K562 (cell line): ENCODE data around the gene GPR137C. TPM values are rescaled to one million over a fixed set of nuclear protein-coding genes. Genes with fewer than 3 reads are reported as not detected.

Experiments used
- ATAC-seq: fragments of 200-7000 bp; cut with Tn5 transposase; 3 replicates; pipeline ENCODE4 v1.9.1; 2020; ENCODE audit warnings: moderate library complexity
- BruUV-seq: library from RNA; stranded (reverse); fragments of 400-500 nt; replicated peaks from 2 replicates; lab custom pipeline; 2021; lab: Mats Ljungman, UMichigan
- CTCF ChIA-PET: fragments of 300-600 bp; formaldehyde crosslinking; extraction: SDS; loops from one replicate; lab custom pipeline; 2021; ENCODE audit warnings: low intra/inter-chr PET ratio; lab: Yijun Ruan, JAX
- POLR2A ChIA-PET: fragments of 300-600, 350-650 bp; sonication (Branson Sonifier 250); formaldehyde crosslinking; extraction: SDS; loops from one replicate; lab custom pipeline; 2021; ENCODE audit warnings: antibody characterized with exemption, inconsistent platforms; lab: Yijun Ruan, JAX
- DNase-seq, 4 experiments: peaks; one replicate each; pipeline versions ENCODE4 v3.0.0 to v3.0.0-alpha.2; 2011 to 2018; ENCODE audit warnings: low spot score in 3 of 4, mixed read lengths in 3 of 4; ENCODE audit errors: extremely low read depth in 1 of 4
- FAIRE-seq: peaks from 2 replicates; lab custom pipeline; 2011; peaks lifted over from hg19 to GRCh38; lab: Jason Lieb, UNC
- H2AFZ ChIP-seq: 2 replicates; pipeline ENCODE4 v1.6.0; 2011; ENCODE audit warnings: low read depth, low read length, control low read depth, inconsistent platforms
- H3K27ac ChIP-seq: fragments of 200-600 bp; 3 replicates; pipeline ENCODE4 v1.8.0; 2011; ENCODE audit warnings: low read depth, mild to moderate bottlenecking, control low read depth, inconsistent platforms, low read length, moderate library complexity, mixed read lengths; ENCODE audit errors: extremely low read depth
- H3K27me3 ChIP-seq, 2 experiments: fragments of 300-600 bp in 1 of 2; 2 replicates in 1 of 2; 3 replicates in 1 of 2; pipeline versions ENCODE4 v1.6.0 to v1.8.0; 2011; ENCODE audit warnings: inconsistent platforms in 2 of 2, low read length in 2 of 2, mild to moderate bottlenecking in 1 of 2, mixed read lengths in 1 of 2, moderate library complexity in 1 of 2; ENCODE audit not compliant: control insufficient read depth in 2 of 2, insufficient read depth in 2 of 2
- H3K36me3 ChIP-seq: fragments of 300-600 bp; 3 replicates; pipeline ENCODE4 v1.8.0; 2011; ENCODE audit warnings: mild to moderate bottlenecking, low read length, inconsistent platforms; ENCODE audit not compliant: control insufficient read depth, insufficient read depth
- H3K4me1 ChIP-seq, 2 experiments: fragments of 200-600 bp in 1 of 2; replicated peaks in 1 of 2; 2 replicates in 1 of 2; 3 replicates in 1 of 2; pipeline versions ENCODE4 v1.5.1 to v1.8.0; 2011; ENCODE audit warnings: inconsistent platforms in 2 of 2, low read length in 2 of 2, mild to moderate bottlenecking in 1 of 2, mixed read lengths in 1 of 2, moderate library complexity in 1 of 2; ENCODE audit not compliant: control insufficient read depth in 2 of 2, insufficient read depth in 2 of 2
- H3K4me2 ChIP-seq: 2 replicates; pipeline ENCODE4 v1.6.1; 2011; ENCODE audit warnings: low read length, control low read depth, inconsistent platforms, mixed read lengths; ENCODE audit not compliant: insufficient read depth
- H3K4me3 ChIP-seq: fragments of 200-600 bp; sonication (generic), shearing (Covaris generic); 2 replicates; pipeline ENCODE4 v1.5.1; 2016; ENCODE audit warnings: control low read depth, inconsistent platforms
- H3K79me2 ChIP-seq: fragments of 200-600 bp; 3 replicates; pipeline ENCODE4 v1.8.0; 2011; ENCODE audit warnings: low read length, inconsistent platforms; ENCODE audit not compliant: control insufficient read depth, insufficient read depth
- H3K9ac ChIP-seq, 2 experiments: 2 replicates each; pipeline versions ENCODE4 v1.6.0 to v1.6.1; 2011; ENCODE audit warnings: low read depth in 2 of 2, low read length in 2 of 2, control low read depth in 1 of 2, inconsistent platforms in 1 of 2, mild to moderate bottlenecking in 1 of 2, mixed read lengths in 1 of 2; ENCODE audit not compliant: insufficient read depth in 1 of 2
- H3K9me1 ChIP-seq: one replicate; pipeline ENCODE4 v1.6.0; 2011; ENCODE audit warnings: inconsistent platforms, mild to moderate bottlenecking, low read length, moderate library complexity; ENCODE audit not compliant: control insufficient read depth, insufficient read depth
- H3K9me3 ChIP-seq: replicated peaks from 2 replicates; pipeline ENCODE4 v1.5.1; 2011; ENCODE audit warnings: low read depth, low read length, inconsistent platforms; ENCODE audit not compliant: control insufficient read depth, insufficient read depth
- H4K20me1 ChIP-seq: replicated peaks from 2 replicates; pipeline ENCODE4 v1.6.1; 2011; ENCODE audit warnings: low read length, inconsistent platforms, mixed read lengths; ENCODE audit not compliant: control insufficient read depth, insufficient read depth
- COPS2 ChIP-seq: fragments of 450-650 bp; conservative IDR thresholded peaks from 2 replicates; pipeline ENCODE4 v1.6.1; 2016; ENCODE audit warnings: mild to moderate bottlenecking, moderate library complexity
- EP400 ChIP-seq: fragments of 450-650 bp; IDR thresholded peaks from 2 replicates; pipeline ENCODE4 v1.6.1; 2017; ENCODE audit warnings: antibody characterized with exemption, mild to moderate bottlenecking, moderate library complexity
- ESRRB ChIP-seq: fragments of 250-450 bp; sonication (Bioruptor Pico); IDR thresholded peaks from 2 replicates; pipeline ENCODE4 v1.5.0; 2020; ENCODE audit warnings: mild to moderate bottlenecking, moderate library complexity, borderline replicate concordance
- NONO ChIP-seq, 2 experiments: fragments of 200-400 bp in 1 of 2; fragments of 450-650 bp in 1 of 2; formaldehyde crosslinking in 1 of 2; IDR thresholded peaks; 2 replicates each; pipeline ENCODE4 v1.6.1; 2017; ENCODE audit warnings: low read depth in 2 of 2, mild to moderate bottlenecking in 2 of 2, moderate library complexity in 2 of 2, low read length in 1 of 2
- PHF20 ChIP-seq: fragments of 450-650 bp; IDR thresholded peaks from 2 replicates; pipeline ENCODE4 v1.6.1; 2018; ENCODE audit not compliant: partially characterized antibody
- PHF8 ChIP-seq: fragments of 200-600 bp; sonication (generic); IDR thresholded peaks from 2 replicates; pipeline ENCODE4 v1.6.1; 2012; ENCODE audit warnings: mixed run types, mild to moderate bottlenecking, inconsistent platforms, low read length, moderate library complexity, borderline replicate concordance
- ZC3H8 ChIP-seq: fragments of 450-650 bp; IDR thresholded peaks from 2 replicates; pipeline ENCODE4 v1.6.1; 2017
- ZNF12 ChIP-seq: sonication (generic); formaldehyde crosslinking; IDR thresholded peaks from 2 replicates; pipeline ENCODE4 v1.4.0; 2020; ENCODE audit warnings: mild to moderate bottlenecking, missing genetic modification reagents
- ZNF197 ChIP-seq: fragments of 200-800 bp; sonication (Bioruptor generic); IDR thresholded peaks from 2 replicates; pipeline ENCODE4 v1.6.1; 2016; ENCODE audit warnings: low read depth, missing genetic modification characterization, missing compliant biosample characterization
- ZNF24 ChIP-seq: fragments of 450-650 bp; IDR thresholded peaks from 2 replicates; pipeline ENCODE4 v1.6.1; 2016
- ZNF3 ChIP-seq: fragments of 250-450 bp; sonication (Bioruptor Pico); IDR thresholded peaks from 2 replicates; pipeline ENCODE4 v1.5.0; 2021; ENCODE audit warnings: mild to moderate bottlenecking, moderate library complexity
- ZNF444 ChIP-seq: fragments of 250-450 bp; sonication (Bioruptor Pico); IDR thresholded peaks from 2 replicates; pipeline ENCODE4 v1.4.0; 2020; ENCODE audit warnings: mild to moderate bottlenecking, moderate library complexity
- ZNF551 ChIP-seq: fragments of 250-450 bp; sonication (Bioruptor Pico); IDR thresholded peaks from 2 replicates; pipeline ENCODE4 v1.5.0; 2021; ENCODE audit warnings: mild to moderate bottlenecking, moderate library complexity
- WGBS: fragments of 100-300 bp; shearing (Covaris generic); methylation state at CpG from one replicate; pipeline ENCODE4 v1.1.6; 2016; ENCODE audit warnings: low coverage, mixed read lengths; ENCODE audit not compliant: insufficient coverage; ENCODE audit errors: missing lambda C conversion rate; 5-methylcytosine and 5-hydroxymethylcytosine counted together
- in situ Hi-C: fragments of 300-500 bp; cut with MboI; formaldehyde crosslinking; loops from 4 replicates; pipeline ENCODE4 v1.15.0; 2018; ENCODE audit warnings: inconsistent platforms, mixed read lengths
- intact Hi-C: fragments of 100-400 bp; cut with micrococcal nuclease; formaldehyde crosslinking; loops from 2 replicates; pipeline ENCODE4 v1.14.2; 2022
- polyA plus RNA-seq, 8 experiments: library from polyadenylated mRNA; depleted of rRNA in 4 of 8; stranded (reverse) in 5 of 8; unstranded in 3 of 8; fragments of >200 nt; fragmentation: Nextera tagmentation in 2 of 8; fragmentation: Illumina TruSeq in 1 of 8; extraction: Ambion mirVana in 2 of 8; extraction: Trizol in 1 of 8; gene quantifications; 2 replicates each; pipeline versions ENCODE4 v1.2.1 to v1.2.3, GENCODE V29; 2011 to 2014; ENCODE audit warnings: inconsistent platforms in 1 of 8, missing spikeins in 1 of 8
- total RNA-seq, 7 experiments: library from RNA; depleted of rRNA in 6 of 7; stranded (reverse); fragments of >200 nt in 6 of 7; fragmentation: Illumina TruSeq in 2 of 7; extraction: Trizol in 2 of 7; gene quantifications; 2 replicates each; pipeline versions ENCODE4 v1.2.1 to v1.2.3, GENCODE V29; 2011 to 2021; ENCODE audit warnings: low replicate concordance in 1 of 7
- TF ChIP-seq, protein P1 (sequence below): fragments of 250-450 bp; sonication (Bioruptor Pico); IDR thresholded peaks from 2 replicates; pipeline ENCODE4 v1.5.0; 2022; ENCODE audit warnings: mild to moderate bottlenecking
- TF ChIP-seq, protein P2 (sequence below): fragments of 450-650 bp; conservative IDR thresholded peaks from 2 replicates; pipeline ENCODE4 v1.6.1; 2016; ENCODE audit warnings: missing genetic modification characterization, low read depth, mild to moderate bottlenecking, missing compliant biosample characterization, moderate library complexity

GPR137C gene
- total and polyA plus RNA-seq, 9 of the 15 experiments (the other 6 are each of a cell fraction or from before 2014, with no cell fraction given), result 0.03 to 0.31 (median 0.06) TPM; not detected in 4

DNA sequence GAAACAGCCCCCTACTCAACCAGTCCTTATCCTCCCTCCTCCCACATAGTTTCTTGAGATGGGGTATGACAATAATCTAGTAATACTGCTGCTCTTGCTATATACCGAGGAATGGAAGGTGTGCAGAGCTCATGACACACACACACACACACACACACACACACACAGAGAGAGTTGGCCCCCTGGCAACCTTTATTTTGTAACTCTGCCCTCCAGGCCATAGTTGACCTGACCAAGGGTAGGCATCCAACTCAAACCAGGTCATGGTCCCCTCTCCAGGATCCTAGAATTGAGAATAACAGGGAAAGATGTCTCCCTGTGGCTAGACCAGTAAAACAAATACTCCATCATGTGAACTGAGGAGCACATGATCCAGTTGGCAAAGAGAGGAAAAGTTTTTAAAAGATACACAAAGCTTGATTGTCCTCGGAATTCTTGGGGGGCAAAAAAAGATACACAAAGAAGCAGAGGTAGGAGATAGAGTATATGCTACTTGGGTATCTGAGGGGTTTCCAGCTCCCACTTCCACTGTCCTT lies 131.4 kb downstream of the GPR137C start:
- CTCF ChIA-PET, result no interaction called here
- Histone ChIP-seq H3K9me3 (no peaks in the 10 kb centered on the region), H3K27me3 (no peaks in the 10 kb centered on the region), H4K20me1 (peaks cover 18% of the 10 kb centered on the region), H3K9ac (no peak overlapping the region), H3K4me1 (peaks cover 0 to 11% of the 10 kb centered on the region in 2 experiments; a peak in 3 of 5 replicates), H2AFZ (no peak overlapping the region), H3K36me3 (peaks cover 13% of the 10 kb centered on the region; the same call in 1 of the 3 replicates), H3K9me1 (no peaks in the 10 kb centered on the region), H3K4me2 (no peak overlapping the region), H3K4me3 (no peak overlapping the region), H3K27ac (no peak overlapping the region), H3K79me2 (peaks cover 54% of the 10 kb centered on the region)
- ATAC-seq, result no peak
- DNase-seq, result no peak
- no peak for FAIRE-seq
- WGBS, result 74% methylated on average over 2 of the region's 2 CpGs
- POLR2A ChIA-PET, result interaction anchor here (1.0 kb wide), 1 partner anchor 51 kb away, joined by 3 read pairs; no protein-coding TSS in a partner anchor
- in situ Hi-C loops, result no loop called here
- TF ChIP-seq PHF20 (no peak), NONO (IDR thresholded peaks at IDR 0.05; ENCODE audit: low read depth in 2 of 2, low read length in 1 of 2) (no peak), ZNF551 (CRISPR knock-in tag) (no peak), PHF8 (no peak), ZNF444 (CRISPR knock-in tag) (no peak), ZNF197 (CRISPR knock-in tag) (no peak), ZNF3 (CRISPR knock-in tag) (no peak), ZC3H8 (no peak), ZNF24 (no peak), ESRRB (CRISPR knock-in tag) (no peak), ZNF12 (CRISPR knock-in tag) (no peak), COPS2 (no peak), EP400 (no peak)
- TF ChIP-seq, protein P1, sequence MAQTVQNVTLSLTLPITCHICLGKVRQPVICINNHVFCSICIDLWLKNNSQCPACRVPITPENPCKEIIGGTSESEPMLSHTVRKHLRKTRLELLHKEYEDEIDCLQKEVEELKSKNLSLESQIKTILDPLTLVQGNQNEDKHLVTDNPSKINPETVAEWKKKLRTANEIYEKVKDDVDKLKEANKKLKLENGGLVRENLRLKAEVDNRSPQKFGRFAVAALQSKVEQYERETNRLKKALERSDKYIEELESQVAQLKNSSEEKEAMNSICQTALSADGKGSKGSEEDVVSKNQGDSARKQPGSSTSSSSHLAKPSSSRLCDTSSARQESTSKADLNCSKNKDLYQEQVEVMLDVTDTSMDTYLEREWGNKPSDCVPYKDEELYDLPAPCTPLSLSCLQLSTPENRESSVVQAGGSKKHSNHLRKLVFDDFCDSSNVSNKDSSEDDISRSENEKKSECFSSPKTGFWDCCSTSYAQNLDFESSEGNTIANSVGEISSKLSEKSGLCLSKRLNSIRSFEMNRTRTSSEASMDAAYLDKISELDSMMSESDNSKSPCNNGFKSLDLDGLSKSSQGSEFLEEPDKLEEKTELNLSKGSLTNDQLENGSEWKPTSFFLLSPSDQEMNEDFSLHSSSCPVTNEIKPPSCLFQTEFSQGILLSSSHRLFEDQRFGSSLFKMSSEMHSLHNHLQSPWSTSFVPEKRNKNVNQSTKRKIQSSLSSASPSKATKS (CRISPR knock-in tag), result no peak
- TF ChIP-seq, protein P2, sequence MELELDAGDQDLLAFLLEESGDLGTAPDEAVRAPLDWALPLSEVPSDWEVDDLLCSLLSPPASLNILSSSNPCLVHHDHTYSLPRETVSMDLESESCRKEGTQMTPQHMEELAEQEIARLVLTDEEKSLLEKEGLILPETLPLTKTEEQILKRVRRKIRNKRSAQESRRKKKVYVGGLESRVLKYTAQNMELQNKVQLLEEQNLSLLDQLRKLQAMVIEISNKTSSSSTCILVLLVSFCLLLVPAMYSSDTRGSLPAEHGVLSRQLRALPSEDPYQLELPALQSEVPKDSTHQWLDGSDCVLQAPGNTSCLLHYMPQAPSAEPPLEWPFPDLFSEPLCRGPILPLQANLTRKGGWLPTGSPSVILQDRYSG, result no peak
- no TSS peak for BruUV-seq
- intact Hi-C loops, result no loop called here
